HG02981 (cell line): ENCODE measurements around the gene OR4E1.
"Not testable (repeated sequence)": the region's sequence is repeated elsewhere in the genome, so short reads cannot be mapped to it uniquely, and the experiment has no call there.

ENCODE experiments used
- ATAC-seq: cut with Tn5 transposase; IDR thresholded peaks from one replicate; pipeline ENCODE4 v1.9.1; 2021; ENCODE audit warnings: mild to moderate bottlenecking, moderate library complexity; ENCODE audit not compliant: unreplicated experiment

Gene OR4E1, protein sequence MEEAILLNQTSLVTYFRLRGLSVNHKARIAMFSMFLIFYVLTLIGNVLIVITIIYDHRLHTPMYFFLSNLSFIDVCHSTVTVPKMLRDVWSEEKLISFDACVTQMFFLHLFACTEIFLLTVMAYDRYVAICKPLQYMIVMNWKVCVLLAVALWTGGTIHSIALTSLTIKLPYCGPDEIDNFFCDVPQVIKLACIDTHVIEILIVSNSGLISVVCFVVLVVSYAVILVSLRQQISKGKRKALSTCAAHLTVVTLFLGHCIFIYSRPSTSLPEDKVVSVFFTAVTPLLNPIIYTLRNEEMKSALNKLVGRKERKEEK

GRCh38 chr14:21673718-21674117, at the start of gene OR4E1:
Gene OR4E1 (minus strand): TSS chr14:21673818. CDS start chr14:21670935, 2,883 bp downstream.
- no peak for ATAC-seq

DNA sequence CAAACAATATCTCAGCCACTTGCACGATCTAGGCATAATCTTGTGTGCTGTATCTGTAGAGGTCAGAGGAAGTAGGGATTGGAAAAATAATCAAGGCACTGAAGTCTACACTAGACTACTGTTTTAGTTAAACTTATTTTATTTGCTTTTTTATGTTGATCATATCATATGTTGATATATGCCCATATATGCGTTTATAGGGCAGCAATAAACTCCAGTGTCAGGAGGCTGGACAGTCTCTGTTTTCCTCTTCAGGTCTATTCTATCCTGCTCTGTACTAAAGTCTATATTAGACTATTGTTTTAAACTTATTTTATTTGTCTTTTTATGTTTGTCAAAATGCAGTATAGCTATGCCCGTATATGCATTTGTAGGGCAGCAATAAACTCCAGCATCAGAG, 47.9 kb upstream of the OR4E1 start:
- no peak for ATAC-seq

DNA sequence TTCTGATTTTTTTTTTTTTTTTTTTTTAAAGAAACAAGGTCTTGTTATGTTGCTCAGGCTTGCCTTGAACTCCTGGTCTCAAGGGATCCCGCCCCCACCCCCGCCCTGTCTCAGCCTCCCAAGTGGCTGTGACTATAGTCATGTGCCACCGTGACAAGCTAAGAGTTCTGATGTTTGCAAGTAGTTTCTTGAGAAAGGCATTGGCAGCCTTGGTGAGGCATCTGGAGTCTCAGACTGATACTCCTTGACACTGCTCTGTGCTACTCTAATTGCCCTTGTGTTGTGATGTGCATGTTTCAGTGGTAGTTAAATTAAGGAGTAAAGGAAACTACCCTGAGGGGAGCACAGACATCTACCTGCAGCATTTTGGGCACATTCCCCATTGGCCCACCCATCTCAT, 46.2 kb upstream of the OR4E1 start:
- no peak for ATAC-seq

DNA sequence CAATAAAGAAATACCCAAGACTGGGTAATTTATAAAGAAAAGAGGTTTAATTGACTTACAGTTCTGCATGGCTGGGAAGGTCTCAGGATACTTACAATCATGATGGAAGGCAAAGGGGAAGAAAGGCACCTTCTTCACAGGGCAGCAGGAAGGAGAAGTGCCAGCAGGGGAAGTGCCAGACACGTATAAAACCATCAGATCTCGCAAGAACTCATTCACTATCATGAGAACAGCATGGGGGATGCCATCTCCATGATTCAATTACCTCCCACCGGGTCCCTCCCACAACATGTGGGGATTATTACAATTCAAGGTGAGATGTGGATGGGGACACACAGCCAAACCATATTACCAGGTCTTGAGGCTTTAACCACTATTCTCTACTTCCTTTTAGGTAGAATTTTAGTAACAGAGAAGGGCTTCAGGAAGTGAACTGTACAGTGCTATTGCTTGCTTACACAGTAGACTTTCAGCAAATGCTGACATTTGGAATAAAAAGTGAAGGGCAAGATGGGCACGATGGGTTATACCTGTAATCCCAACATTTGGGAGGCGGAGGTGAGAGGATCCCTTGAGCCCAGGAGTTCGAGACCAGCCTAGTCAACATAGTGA, 40.8 kb upstream of the OR4E1 start:
- ATAC-seq, result no peak

DNA sequence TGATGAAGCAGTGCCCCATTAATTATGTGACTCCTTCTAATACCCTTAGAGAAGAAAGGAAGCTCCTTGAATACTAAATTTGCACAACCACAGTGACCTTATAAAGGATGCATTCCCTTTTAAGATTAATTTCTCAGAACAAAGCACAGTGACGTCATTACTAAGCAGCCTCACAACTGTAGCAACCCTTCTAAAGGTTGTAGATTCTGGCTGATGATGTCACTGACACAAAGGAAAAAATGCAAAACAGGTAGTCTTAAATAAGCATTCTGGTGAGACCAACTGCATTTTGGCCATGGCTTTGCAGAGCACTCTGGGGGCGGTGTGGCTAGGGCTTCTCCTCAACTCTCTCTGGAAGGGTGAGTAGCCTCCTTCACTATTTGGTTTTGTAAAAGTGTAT, 38.4 kb upstream of the OR4E1 start:
- no peak for ATAC-seq

DNA sequence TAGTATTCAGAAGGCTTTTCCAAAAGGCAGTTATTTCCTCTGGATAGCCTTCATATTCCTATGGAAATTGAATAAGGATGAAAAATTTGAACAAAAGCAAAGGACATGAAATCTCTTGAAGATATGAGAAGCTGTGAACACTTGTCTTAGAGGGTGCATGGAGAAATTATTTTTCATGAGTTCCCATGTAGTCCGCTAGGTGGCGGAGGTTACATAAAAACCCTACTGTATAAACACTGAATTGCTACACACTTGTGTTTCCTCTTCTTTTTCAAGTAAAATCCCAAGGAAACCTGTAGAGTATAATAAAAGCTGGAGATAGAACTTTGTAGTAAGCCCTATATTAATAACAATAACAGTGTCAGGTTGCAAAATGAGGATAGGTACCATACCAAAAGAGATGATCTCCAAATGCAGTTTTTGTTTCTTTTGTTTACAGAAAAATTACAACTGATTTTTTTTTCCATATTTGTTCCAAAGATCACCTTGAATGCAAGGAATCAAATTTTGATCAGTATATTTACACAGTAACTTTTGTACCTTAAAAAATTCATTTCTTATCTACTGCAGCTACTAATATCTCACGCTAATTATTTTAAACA, 37.8 kb upstream of the OR4E1 start:
- ATAC-seq, result no peak

DNA sequence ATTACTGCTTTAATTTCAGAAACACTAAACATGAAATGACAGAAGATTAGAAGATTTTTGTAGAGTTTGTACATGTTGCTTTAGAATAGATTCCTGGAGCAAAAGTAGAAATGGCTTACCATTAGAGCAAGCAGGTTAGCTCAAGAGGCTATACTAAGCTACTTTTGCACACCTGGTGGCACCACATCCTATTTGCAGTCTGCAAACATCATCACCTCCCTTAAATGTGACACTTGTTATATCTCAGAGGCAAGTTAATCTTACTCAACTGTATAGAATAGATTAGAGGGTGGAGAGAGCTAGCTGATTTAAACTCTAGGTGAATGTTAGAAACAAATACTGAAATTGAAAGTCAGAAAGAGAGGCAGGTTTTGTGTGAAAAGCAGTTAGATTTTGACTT, 30.7 kb upstream of the OR4E1 start:
- ATAC-seq, result no peak

DNA sequence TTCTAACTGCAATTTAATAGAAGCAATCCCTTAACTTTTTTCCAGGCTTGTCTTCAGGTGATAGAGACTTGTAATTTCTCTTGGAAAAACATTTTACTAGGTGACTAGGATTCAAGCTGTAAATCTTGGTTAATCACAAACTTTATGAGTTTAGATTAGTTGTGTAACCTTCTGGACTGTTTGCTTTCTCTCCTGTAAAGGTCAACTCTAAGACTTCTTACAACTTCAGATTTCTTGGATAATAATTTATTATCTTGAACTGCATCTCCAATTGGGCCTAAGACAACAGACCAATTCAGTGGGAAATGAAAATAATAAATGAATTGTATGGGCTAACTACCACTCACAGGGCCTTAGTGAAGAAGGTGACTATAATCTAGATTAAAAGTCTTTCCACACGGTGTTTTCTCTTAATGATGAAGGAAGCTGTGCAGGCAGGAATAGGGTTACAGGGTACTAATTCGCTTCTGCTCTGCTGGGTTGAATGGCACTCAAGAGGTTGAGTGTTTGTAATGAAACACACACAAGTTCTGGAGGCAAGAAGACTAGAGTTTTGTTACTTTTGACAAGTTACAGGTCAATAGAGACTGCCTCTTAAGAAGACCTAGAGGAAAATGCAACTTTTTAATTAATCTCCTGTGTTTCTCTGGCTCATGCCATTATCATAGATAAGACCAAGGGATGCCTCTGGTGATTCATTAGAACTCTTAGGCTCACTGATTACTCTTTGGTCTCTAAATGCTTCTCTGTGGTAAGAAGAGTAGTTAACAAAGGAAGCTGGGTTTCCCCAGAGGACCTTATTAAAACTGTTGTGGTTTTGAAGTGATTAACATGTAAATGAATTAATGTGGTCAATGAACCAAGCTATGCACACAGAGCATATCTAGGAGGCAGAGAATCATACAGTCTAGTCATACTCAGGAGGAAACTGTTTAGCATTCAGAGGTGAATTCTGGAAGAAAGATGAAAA, 30.0 kb upstream of the OR4E1 start:
- no peak for ATAC-seq

DNA sequence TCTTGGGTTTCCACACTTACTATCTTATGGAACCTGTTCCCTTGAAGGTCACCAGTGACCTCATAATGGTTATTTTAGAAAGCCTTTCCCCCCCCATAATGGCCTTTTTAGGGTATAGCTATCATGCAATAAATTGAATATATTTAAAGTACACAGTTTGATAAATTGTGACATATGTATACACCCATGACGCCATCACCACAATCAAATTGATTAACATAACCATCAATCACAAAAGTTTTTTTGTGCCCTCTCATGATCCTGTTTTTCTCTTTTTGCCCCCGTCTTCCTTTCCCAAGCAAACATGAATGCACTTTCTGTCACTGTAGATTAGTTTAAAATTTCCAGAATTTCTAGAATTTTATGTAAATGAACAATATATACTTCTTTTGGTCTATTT, 28.7 kb upstream of the OR4E1 start:
- no peak for ATAC-seq

DNA sequence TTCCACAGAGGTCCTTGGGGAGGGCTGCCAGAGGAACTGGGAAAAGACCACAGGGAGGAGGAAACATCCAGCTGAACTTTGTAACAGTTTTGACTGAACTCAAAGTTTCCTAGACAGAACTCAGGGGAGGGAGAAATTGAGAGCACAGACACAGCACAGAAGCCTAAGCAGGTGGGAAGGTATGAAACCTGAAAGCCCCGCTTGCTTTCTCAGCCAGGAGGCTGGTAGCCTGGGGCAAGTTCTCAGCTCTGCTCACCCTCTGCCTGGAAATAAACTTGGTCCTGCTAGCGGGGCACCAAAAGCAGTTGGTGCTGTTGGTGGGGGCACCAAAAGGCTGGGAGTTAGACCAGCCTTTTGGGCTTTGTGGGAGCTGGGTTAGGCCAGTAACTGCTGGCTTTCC, 25.9 kb upstream of the OR4E1 start:
- no peak for ATAC-seq

DNA sequence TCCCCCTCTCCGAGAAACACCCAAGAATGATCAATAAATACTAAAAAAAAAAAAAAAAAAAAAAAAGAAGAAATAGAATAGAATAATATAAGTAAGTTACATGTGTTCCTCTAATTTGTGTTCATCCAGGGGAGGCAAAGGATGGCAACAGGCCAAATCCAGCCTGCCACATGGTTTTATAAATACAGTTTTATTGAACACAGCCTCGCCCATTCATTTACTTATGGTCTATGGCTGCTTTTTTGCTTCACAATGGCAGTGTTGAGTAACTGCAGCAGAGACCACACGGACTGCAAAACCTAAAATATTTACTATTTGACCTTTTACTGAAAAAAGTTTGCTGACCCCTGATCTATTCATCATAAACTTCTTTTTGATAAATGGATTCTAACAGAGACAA, 24.9 kb upstream of the OR4E1 start:
- not testable (repeated sequence) for ATAC-seq

- not testable (repeated sequence) for ATAC-seq
Observed at GRCh38 chr14:21697662-21698061, 24.0 kb upstream of the OR4E1 start.

DNA sequence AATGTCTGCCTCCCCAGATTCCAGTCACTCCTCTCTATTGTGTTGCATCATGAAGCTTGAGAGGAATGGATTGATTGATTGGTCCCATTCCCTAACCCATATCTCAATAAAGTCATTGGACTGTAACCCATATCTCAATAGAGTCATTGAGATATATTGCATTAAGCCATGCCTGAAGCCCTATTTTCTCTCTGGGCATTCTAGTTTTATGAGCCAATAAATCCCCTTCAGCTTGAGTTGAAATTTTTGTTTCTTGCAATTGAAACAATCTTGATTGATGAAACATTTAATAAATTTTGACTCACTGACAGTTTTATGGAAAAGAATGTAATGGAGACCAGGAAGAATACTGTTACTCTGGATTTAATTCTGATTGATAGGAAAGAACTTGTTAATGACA, 20.8 kb upstream of the OR4E1 start:
- ATAC-seq, result no peak

DNA sequence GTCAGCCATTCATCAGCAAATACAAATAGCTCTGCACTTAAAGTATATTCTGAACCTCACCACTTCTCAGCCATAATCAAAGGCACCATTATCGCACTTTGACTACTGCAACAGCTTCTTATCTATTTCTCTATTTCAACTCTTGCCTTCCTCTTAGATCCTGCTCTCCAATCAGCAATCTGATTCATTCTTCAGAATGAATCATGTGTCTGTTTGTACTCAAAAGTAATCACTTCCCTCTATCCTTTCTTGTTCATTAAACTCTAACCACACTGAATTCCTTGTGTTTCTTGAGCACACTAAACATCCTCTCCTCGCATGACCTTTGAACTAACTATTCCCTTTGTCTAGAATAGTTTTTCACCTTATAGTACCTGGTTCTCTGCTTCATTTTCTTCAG, 12.8 kb upstream of the OR4E1 start:
- no peak for ATAC-seq

DNA sequence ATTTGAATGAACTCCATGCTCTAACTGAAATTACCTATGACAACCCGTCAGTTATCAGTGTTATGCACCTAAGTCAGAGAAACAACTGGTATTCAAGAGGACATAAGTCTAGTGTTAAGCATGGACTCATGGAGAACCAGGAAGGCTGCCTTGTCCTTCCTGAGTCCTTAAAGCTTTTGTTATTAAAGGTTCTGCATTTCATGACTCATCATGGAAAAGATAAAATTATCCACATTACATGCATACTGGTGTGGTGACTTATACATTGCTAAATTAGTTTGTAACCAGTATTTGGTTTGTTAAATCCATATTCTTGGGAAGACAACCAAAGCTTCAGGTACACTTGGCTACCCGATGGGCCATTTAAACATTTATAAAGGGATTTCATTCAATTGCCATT, 6.5 kb upstream of the OR4E1 start:
- ATAC-seq, result no peak

DNA sequence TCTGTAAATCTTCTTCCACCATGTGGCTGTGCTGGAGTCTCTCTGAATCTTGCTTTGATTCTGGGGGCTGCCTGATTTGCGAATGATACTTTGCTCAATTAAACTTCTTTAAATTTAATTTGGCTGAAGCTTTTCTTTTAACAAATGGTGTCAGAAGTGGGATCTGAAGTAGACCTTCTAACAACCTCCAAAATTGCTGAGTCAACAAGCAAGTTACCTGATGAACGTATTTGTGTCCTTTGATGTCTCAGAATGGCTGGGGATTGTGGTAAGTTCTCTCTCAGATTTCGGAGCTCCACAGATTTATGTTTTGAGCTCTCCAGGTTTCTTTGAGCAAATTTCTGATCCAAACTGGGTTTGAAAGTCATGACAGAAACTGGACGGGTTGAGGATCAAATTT, 1.9 kb upstream of the OR4E1 start:
- no peak for ATAC-seq

GRCh38 chr14:21672116-21672515, 1.5 kb downstream of the OR4E1 start:
- no peak for ATAC-seq

GRCh38 chr14:21671371-21671770, 2.2 kb downstream of the OR4E1 start:
- ATAC-seq, result no peak

DNA sequence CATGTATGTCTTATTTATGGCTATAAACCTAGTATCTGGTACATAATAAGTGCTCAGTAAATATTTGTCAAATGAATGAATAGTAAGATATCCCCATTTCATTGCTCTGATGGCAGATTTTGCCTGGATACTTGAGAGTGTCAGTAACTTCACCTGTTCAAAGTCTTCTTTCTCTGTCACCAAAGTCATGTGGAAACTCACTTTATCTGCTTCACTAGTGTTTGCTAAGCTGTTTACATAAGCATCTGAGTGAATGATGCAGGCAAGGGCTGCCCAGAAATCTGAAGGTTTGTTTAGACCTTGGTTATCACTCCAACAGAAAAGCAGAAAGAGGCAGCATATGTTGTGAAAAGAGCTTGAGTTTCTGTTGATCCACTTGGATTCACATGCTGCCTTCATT, 4.3 kb downstream of the OR4E1 start:
- ATAC-seq, result no peak

DNA sequence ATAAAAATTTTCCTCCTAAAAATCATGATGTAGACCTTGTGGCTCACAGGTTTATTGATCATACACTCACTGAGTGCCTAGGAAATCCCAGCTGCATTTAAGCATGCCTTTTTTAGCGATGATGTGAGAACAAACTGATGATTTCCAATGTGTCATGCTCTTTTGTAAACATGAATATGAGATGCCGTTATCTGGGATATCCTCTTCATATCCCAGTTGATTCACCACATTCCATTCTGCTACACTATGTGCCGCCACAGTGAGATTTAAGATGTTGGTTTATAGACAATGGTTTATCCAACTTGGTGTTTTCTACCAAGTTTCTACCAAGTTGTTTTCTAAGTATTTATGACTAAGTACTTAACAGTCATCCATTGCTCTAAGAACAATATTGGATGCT, 5.2 kb downstream of the OR4E1 start:
- no peak for ATAC-seq

GRCh38 chr14:21656980-21657379, 16.6 kb downstream of the OR4E1 start:
- no peak for ATAC-seq
